A673 (cell line): Measurements from ENCODE around the gene MSANTD1. TPM values are rescaled to one million over a fixed set of nuclear protein-coding genes. Genes with fewer than 3 reads are reported as not detected.

Source experiments
- Bru-seq: library from RNA; stranded (reverse); fragments of 400-500 nt; gene quantifications from one replicate; lab custom pipeline; 2021; lab: Mats Ljungman, UMichigan
- BruChase-seq, 2 experiments: library from RNA; stranded (reverse); fragments of 400-500 nt; gene quantifications; one replicate each; lab custom pipeline; 2021; lab: Mats Ljungman, UMichigan
- BruUV-seq: library from RNA; stranded (reverse); fragments of 400-500 nt; replicated peaks from 2 replicates; lab custom pipeline; 2021; lab: Mats Ljungman, UMichigan
- CTCF ChIA-PET: fragments of 300-600 bp; sonication (Branson Sonifier 250); formaldehyde crosslinking; loops from one replicate; lab custom pipeline; 2022; ENCODE audit warnings: antibody characterized with exemption; lab: Charles Lee
- POLR2A ChIA-PET: fragments of 300-600 bp; sonication (Branson Sonifier 250); formaldehyde crosslinking; loops from one replicate; lab custom pipeline; 2022; ENCODE audit warnings: antibody characterized with exemption; ENCODE audit not compliant: low non-redundant PET; lab: Charles Lee
- DNase-seq: peaks from one replicate; pipeline ENCODE4 v3.0.0-alpha.2; 2015; ENCODE audit warnings: low spot score
- H3K27ac ChIP-seq: fragments of 200-600 bp; sonication (generic); 2 replicates; pipeline ENCODE4 v1.5.1; 2016; ENCODE audit warnings: mixed run types, low read depth, mild to moderate bottlenecking, mixed read lengths, antibody characterized with exemption, low read length; ENCODE audit not compliant: poor library complexity, severe bottlenecking
- H3K27me3 ChIP-seq: fragments of 200-600 bp; sonication (generic); replicated peaks from 2 replicates; pipeline ENCODE4 v1.6.1; 2017; ENCODE audit warnings: mixed run types, low read depth, mild to moderate bottlenecking, mixed read lengths, antibody characterized with exemption, low read length; ENCODE audit not compliant: insufficient read depth, poor library complexity
- H3K36me3 ChIP-seq: fragments of 200-600 bp; sonication (generic); 2 replicates; pipeline ENCODE4 v1.6.1; 2016; ENCODE audit warnings: mixed run types, mild to moderate bottlenecking, mixed read lengths, antibody characterized with exemption, low read length; ENCODE audit not compliant: insufficient read depth, poor library complexity, severe bottlenecking
- H3K4me1 ChIP-seq: fragments of 200-600 bp; sonication (generic); 2 replicates; pipeline ENCODE4 v1.6.1; 2017; ENCODE audit warnings: mixed run types, mild to moderate bottlenecking, mixed read lengths, antibody characterized with exemption, low read length; ENCODE audit not compliant: insufficient read depth, poor library complexity, severe bottlenecking
- H3K4me3 ChIP-seq: fragments of 200-600 bp; sonication (generic); 2 replicates; pipeline ENCODE4 v1.5.1; 2016; ENCODE audit warnings: low read depth, mixed run types, mild to moderate bottlenecking, mixed read lengths, low read length; ENCODE audit not compliant: poor library complexity, severe bottlenecking
- H3K9me3 ChIP-seq: fragments of 200-600 bp; sonication (generic); 2 replicates; pipeline ENCODE4 v1.6.1; 2016; ENCODE audit warnings: mixed run types, low read depth, mild to moderate bottlenecking, mixed read lengths, antibody characterized with exemption, low read length; ENCODE audit not compliant: poor library complexity, severe bottlenecking
- CTCF ChIP-seq: fragments of 300-800, 200-600 bp; sonication (generic); conservative IDR thresholded peaks from 2 replicates; pipeline ENCODE4 v1.5.1; 2017; ENCODE audit warnings: low read depth, mild to moderate bottlenecking, antibody characterized with exemption, low read length, moderate library complexity, mixed read lengths
- EZH2 ChIP-seq: fragments of 200-600 bp; sonication (generic); IDR thresholded peaks from 2 replicates; pipeline ENCODE4 v1.6.1; 2017; ENCODE audit warnings: borderline replicate concordance, low read depth, mild to moderate bottlenecking, mixed read lengths, antibody characterized with exemption, low read length; ENCODE audit not compliant: poor library complexity, severe bottlenecking
- intact Hi-C: fragments of 100-400 bp; cut with micrococcal nuclease; formaldehyde crosslinking; loops from one replicate; pipeline ENCODE4 v1.10.0; 2022; ENCODE audit not compliant: unreplicated experiment
- long read RNA-seq: library from polyadenylated mRNA; stranded (forward); transcript quantifications from one replicate; pipeline ENCODE4 v2.0.0, GENCODE V29; 2022
- total RNA-seq: library from RNA; stranded (reverse); gene quantifications from 2 replicates; pipeline ENCODE4 v1.2.3, GENCODE V29; 2021

The MSANTD1 gene
- 2.3 and 2.6 TPM in 2 replicates for total RNA-seq
- Bru-seq, nascent RNA: percentile 46 among the genes with signal in this experiment
- BruChase-seq, experiment 1, labeled RNA remaining after a 2-hour chase: percentile 49 among the genes with signal in this experiment
- BruChase-seq, experiment 2, labeled RNA remaining after a 6-hour chase: percentile 58 among the genes with signal in this experiment
- long read RNA-seq, partial matches to known transcripts: 1 of 2 reads
- long read RNA-seq, other reads (novel, unspliced or antisense): 0 of 2 reads

GRCh38 chr4:3248811-3249661, at the start of gene MSANTD1:
Gene MSANTD1 (plus strand): TSS chr4:3249159. CDS start chr4:3249223, 64 bp downstream.
- peak; percentile 47 for DNase-seq
- POLR2A ChIA-PET: no interaction called here

GRCh38 chr4:3199653-3200422, 49.1 kb upstream of the MSANTD1 start:
- H3K36me3 ChIP-seq: peaks cover 10% of the 10 kb centered on the region
- DNase-seq: no peak
- no peak overlapping the region for H3K4me3 ChIP-seq
- H3K27me3 ChIP-seq: no peaks in the 10 kb centered on the region
- intact Hi-C loops: loop anchor here (5.0 to 10.0 kb wide), 2 partner anchors 93 to 245 kb away; partner anchors contain the start of gene HGFAC
- peaks cover 9% of the 10 kb centered on the region for H3K4me1 ChIP-seq
- ChIA-PET CTCF (no interaction called here), POLR2A (no interaction called here)
- H3K9me3 ChIP-seq: no peaks in the 10 kb centered on the region
- BruUV-seq: no TSS peak
- H3K27ac ChIP-seq: peak overlapping the region; percentile 23
- TF ChIP-seq EZH2 (no peak), CTCF (no peak)

More at GRCh38 chr4:3248811-3249661, at the start of gene MSANTD1:
- Histone ChIP-seq H3K27me3 (no peaks in the 10 kb centered on the region), H3K4me1 (peaks cover 6% of the 10 kb centered on the region), H3K27ac (no peak within 1 kb of the TSS), H3K4me3 (no peak within 1 kb of the TSS), H3K36me3 (no peaks in the 10 kb centered on the region), H3K9me3 (no peaks in the 10 kb centered on the region)
- TF ChIP-seq CTCF (no peak), EZH2 (no peak)
- intact Hi-C loops: no loop called here
- CTCF ChIA-PET: no interaction called here
- BruUV-seq: no TSS peak

GRCh38 chr4:3200423-3201090, 48.4 kb upstream of the MSANTD1 start:
- ChIA-PET POLR2A (no interaction called here), CTCF (interaction anchor here (0.6 kb wide), 1 partner anchor 768 kb away, joined by 3 read pairs; no protein-coding TSS in a partner anchor)
- DNase-seq: no peak
- no peaks in the 10 kb centered on the region for H3K27me3 ChIP-seq
- H3K27ac ChIP-seq: no peak overlapping the region
- H3K4me3 ChIP-seq: no peak overlapping the region
- intact Hi-C loops: loop anchor here (5.0 kb wide), 1 partner anchor 93 kb away; no protein-coding TSS in a partner anchor
- peaks cover 9% of the 10 kb centered on the region for H3K4me1 ChIP-seq
- H3K36me3 ChIP-seq: peaks cover 10% of the 10 kb centered on the region
- no peak for TF ChIP-seq CTCF
- TF ChIP-seq EZH2: no peak
- BruUV-seq: no TSS peak
- H3K9me3 ChIP-seq: no peaks in the 10 kb centered on the region
